Left forelimb (tissue), 1 donor: Measurements from ENCODE around the gene CDC42EP5.
"Not testable (repeated sequence)": the region's sequence is repeated elsewhere in the genome, so short reads cannot be mapped to it uniquely, and the experiment has no call there.

Experiments used
- DNase-seq: peaks from one replicate; pipeline ENCODE4 v3.0.0-alpha.2; 2018; ENCODE audit warnings: low spot score

CDC42EP5 gene

DNA sequence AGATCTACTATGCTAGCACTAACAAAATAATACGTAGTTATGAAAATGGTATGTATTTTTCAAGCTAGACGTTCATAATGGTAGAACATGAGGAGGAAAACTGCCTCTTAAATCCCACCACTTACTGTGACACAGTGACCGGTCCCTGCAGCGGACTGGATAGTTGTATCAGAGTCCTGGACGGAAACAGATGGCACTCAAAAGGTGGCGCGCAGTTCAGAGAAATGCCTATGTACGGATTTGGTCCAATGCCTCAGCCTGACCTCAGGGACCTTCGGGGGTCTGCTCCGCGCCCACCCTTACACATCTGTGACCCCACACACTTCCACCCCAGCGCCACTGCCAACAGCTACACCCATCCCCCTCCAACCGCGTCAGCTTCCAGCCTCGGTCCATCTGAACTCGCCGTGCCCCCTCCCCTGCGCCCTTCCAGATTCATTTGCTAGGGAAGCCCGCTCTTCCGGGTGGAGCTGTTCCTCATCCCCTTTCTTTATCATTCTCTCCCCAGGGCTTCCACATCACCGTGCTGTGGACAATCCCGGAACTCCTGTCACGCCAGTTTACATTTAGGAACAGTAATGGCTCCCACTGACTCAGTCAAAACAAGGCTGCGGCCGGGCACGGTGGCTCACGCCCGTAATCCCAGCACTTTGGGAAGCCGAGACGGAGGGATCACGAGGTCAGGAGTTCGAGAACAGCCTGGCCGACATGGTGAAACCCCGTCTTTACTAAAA, 24.9 kb downstream of the CDC42EP5 start:
- peak; percentile 76 for DNase-seq

DNA sequence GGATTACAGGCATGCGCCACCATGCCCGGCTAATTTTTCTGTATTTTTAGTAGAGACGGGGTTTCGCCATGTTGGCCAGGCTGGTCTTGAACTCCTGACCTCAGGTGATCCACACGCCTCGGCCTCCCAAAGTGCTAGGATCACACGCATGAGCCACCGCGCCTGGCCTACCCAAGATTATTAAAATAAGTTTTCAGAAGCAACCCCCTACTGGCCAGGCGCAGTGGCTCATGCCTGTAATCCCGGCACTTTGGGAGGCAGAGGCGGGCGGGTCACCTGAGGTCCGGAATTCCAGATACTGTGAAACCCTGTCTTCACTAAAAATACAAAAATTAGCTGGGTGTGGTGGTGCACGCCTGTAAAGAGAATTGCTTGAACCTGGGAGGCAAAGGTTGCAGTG, 26.7 kb downstream of the CDC42EP5 start:
- not testable (repeated sequence) for DNase-seq

DNA sequence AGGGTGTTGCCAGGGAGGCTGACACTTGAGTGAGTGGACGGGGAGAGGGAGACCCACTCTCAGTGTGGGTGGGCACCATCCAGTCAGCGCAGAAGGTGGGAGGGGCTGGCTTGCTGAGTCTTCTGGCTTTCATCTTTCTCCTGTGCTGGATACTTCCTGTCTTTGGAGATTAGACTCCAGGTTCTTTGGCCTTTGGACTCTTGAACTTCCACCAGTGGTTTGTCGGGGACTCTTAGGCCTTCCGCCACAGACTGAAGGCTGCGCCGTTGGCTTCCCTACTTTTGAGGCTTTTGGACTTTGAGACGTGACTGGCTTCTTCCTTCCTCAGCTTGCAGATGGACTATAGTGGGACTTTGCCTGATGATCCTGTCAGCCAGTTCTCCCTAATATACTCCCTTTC, 28.4 kb downstream of the CDC42EP5 start:
- no peak for DNase-seq

DNA sequence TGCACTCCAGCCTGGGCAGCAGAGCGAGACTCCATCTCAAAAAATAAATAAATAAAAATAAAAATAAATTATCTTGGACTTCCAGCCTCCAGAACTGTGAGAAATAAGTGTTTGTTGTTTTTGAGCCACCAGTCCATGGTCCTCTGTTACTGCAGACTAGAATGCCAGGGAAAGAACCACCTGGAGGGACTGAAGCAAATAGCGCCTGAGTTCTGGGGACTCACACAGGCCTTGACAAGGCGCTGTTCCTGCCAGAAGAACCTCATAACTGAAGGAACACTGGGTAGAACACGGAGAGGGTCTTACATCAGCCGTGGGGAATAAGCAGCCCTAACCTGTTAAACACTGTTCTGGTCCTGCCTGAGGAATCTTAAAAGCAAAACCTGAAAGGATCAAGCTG, 32.5 kb downstream of the CDC42EP5 start:
- no peak for DNase-seq

GRCh38 chr19:54439174-54439851, 33.8 kb downstream of the CDC42EP5 start:
- no peak for DNase-seq

DNA sequence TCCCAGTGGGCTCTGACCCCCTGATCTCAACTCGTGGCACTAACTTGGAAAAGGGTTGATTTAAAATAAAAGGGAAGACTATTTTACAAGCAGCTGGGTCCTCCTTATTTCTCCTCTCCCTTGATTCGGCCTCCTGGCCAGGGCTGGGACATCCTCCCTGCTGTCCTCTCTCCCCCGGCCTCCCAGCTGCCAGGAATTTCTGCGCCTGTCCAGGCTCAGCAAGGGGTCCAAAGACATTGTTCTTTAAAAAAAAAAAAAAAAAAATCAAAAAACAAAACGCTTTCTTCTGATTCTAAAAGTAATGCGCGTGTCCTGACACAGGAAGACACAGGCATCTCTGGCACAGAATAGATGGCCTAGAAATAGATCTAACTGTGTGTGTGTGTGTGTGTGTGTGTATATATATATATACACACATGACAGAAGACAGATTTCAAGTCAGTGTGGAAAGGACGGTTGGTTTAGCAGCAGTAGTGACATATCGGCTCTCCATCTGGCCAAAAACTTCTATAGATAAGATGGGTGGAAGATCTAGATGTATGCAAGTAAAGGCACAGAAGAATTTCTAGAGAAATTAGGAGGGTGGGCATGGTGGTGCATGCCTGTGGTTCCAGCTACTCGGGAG, 36.4 kb downstream of the CDC42EP5 start:
- DNase-seq = no peak

GRCh38 chr19:54436031-54436523, 37.0 kb downstream of the CDC42EP5 start:
- DNase-seq = no peak

DNA sequence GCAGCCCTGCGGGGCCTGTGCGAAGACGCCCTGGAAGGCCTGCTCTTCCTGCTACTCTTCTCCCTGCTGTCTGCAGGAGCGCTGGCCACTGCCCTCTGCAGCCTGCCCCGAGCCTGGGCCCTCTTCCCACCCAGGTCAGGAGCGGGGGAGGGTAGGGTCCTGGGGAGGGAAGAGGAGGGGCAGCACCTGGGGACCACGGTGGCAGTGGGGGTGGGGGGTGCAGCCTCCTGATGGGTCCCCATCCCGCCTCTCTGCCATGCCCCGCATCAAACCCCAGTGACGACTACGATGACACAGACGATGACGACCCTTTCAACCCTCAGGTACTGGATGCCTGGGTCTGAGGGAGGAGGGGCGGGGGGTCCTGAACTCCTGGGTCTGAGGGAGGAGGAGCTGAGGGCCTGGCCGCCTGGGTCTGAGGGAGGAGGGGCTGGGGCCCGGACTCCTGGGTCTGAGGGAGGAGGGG, 37.5 kb downstream of the CDC42EP5 start:
- DNase-seq = no peak

DNA sequence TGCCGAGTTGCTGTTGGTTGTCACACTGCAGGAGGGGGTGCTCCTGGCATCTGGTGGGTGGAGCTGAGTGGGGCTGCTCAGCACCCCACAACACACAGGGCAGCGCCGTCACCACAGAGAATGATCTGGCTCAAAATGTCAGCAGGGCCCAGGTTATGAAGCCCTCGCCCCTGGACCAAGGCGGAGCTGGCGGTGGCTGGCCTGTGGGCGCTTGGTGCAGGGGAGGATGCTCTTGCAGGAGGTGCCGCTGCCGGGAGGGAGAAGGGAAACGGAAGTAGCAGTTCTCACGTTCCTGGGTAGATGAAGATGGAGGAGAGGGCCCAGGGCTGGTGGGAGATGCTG, 38.3 kb downstream of the CDC42EP5 start:
- no peak for DNase-seq

GRCh38 chr19:54434112-54434872, 38.8 kb downstream of the CDC42EP5 start:
- DNase-seq = no peak

DNA sequence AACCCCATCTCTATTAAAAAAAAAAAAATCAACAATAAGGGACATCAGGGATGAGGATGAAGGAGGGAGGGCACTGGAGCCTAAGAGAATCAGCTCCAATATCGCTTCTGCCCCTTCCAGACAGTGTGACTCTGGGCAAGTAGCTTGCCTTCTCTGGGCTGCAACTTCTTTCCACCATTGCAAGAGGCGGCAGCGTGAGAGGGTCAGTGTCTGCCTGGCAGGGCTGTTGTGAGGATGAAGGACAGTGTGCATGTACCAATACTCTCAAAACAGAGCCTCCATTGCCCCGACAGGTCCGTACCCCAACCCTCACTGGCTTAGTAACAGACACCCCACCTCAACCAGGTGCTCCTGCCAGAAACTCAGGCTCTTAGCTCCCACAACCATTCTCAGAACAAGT, 39.4 kb downstream of the CDC42EP5 start:
- no peak for DNase-seq

GRCh38 chr19:54432144-54432738, 40.9 kb downstream of the CDC42EP5 start:
- DNase-seq = no peak

DNA sequence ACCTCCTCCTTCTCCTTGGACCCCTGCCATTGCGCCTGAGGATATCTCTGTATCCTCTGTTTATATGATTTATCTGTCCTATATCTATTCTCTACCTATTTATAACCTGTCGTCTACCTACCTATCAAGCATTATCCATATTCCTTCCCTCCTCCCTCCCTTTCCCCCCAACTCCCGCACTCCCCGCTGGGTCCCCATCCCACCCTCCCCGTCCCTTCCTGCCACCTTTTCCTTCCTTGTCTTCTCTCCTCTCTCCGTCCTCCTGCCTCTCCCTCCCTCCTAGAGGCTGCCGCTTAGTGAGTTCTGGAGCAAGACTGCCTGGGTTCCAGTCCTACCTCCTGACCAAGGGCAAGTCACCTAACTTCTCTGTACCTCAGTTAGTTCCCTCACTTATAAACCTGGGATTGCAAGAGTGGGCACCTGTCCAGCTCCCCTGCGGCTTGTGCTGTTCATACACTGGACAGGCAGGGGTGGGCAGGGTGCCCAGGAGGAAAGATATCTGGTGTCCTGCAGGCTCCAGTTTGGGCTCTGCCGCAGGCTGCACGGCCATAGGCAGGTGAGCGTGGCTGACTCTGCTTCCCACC, 41.7 kb downstream of the CDC42EP5 start:
- no peak for DNase-seq

DNA sequence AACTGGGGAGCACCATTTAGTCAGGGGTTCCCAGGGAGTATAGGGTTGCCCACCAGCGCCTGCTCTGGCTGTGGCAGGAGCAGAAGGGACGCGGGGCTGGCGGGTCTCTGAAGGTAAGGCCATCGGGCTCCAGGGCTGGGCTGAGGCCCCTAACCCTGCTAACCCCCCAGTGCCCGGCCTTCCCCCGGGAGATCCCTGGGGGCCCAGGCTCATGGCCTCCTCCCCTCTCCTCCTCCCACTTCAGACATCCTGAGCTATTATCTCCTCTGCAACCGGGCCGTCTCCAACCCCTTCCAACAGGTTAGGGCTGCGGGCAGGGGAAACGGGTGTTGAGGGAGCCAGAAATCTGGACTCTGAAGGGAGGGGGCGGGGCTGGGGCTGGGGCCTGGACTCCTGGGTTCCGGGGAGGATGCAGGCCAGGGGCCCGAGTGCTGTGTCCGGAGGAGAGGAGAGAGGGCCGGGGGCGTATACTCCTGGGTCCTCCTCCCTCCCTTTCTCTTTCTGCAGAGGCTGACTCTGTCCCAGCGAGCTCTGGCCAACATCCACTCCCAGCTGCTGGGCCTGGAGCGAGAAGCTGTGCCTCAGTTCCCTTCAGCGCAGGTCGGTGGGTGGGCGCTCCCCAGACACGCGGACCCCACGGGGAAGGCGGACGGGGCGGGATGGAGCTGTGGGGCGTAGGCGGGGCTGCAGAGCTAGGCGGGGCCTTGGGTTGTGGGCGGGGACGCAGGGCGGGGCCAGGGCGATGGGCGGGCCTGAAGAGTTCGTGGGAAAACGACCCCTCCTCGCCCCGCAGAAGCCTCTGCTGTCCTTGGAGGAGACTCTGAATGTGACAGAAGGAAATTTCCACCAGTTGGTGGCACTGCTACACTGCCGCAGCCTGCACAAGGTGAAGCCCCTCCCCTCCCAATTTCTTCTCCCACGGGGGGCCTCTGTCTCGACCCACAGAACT, 42.5 kb downstream of the CDC42EP5 start:
- peak; percentile 81 for DNase-seq

- no peak for DNase-seq
These were observed 43.4 kb downstream of the CDC42EP5 start for GRCh38 chr19:54429545-54430227.

DNA sequence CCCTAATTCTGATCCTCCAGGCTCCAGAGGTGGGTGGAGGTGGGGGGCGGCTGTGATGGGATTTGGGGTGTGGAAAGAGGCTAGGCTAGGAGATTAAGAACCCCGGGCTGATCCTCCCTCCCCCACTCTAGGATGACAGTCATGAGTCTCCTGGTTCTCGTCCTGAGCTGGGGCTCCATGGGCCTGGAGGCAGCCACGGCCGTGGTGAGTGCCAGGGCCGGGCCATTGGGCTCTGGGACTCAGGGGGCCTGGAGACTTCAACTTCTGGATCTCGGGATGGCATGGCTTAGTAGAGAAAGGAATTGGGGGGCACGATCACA, 44.0 kb downstream of the CDC42EP5 start:
- DNase-seq = no peak

DNA sequence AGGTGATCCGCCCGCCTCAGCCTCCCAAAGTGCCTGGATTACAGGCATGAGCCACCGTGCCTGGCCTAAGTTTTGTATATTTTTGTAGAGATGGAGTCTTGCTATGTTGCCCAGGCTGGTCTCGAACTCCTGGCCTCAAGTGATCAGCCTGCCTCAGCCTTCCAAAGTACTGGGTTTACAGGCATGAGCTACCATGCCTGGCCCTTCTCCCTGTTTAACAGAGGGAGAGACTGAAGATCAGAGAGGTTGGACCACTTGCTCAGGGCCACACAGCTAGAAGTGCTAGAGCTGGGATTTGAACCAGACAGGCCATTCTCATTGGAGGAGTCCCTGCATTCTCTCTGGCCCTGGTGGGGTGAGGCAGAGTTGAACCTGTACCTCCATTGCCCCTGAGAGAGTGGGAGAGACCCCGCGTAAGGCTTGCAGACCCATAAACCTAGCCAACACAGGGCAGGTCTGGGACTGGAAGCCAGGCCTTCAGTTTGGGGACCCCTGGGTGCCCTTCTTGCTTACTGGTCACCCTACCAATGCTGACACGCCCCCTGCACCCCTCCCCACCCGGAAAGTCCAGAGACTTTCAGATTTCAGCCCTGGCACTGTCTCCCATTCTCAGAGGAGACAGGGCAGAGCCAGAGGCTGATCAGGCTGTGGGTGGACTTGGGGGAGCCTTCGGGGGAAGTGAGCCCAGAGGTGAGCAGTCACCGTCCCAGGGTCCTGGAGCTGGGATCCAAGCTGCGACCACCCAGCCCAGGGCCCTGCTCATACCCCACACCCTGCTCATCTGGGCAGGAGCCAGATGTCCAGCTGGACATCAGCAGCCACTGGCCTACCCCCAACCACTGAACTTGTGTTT, 44.5 kb downstream of the CDC42EP5 start:
- no peak for DNase-seq

- no peak for DNase-seq
These were observed 45.5 kb downstream of the CDC42EP5 start for GRCh38 chr19:54427586-54427985.
